Measurements from ENCODE around the gene ACIN1.

The ACIN1 gene

DNA sequence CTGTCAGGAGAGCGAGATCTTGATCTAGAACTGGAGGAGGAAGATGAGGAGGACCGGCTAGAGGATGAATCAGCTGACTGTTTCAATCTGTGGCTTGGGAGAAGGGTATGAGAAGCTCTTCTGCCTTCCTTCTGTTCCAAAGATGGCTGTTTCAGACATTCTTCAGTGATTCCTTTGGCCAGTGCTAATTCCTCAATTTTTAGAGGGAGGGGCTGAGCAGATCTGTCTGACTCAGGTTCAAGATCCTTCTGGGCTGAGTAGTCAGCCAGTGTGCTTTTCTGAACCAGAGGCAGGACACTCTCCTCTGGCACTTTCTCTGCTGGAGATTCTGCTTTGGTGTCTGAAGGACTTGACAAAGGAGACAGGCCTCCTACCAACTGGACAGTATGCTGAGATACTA lies 15.2 kb downstream of the ACIN1 start:
- DNase-seq (ENCODE audit: low spot score): no peak

DNA sequence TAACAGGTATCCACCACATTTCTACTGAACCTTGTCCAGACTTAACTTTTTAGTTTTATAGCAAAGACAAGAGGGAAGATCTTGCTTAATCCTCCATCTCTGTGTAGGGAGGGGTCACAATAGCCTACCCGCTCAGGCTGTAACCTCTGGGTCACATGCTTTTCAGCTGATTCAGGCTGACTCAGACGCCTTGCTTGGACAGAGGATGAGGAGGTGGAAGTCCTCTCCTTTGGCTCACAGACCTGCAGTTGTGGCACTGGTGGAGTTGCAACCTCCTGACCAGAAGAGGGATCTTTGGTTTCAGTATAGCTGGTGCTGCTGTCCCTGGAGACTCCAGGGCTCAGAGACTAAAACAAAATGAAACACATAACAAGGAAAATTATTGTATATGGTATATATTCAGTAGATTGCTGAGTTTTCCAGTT lies 16.2 kb downstream of the ACIN1 start:
- no peak for DNase-seq (ENCODE audit: low spot score)

DNA sequence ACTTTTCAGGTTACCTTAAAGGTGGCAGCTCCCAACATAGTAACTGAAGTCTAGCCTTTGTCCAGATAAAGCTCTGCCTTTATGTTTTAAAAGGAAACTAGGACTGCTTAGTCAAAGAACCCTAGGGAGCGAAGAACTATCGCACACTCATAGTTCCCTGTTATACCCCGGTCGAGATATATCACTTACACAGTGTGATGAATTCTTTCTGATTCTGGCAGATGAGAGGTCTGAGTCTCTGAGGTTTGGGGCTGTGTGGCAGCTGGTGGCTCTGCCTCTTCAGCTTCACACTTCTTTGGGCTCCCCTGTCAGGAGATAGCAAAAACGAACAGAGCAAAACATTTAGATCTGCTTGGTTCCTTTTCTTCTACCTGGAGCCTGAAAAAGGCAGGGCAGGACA lies 17.0 kb downstream of the ACIN1 start:
- DNase-seq (ENCODE audit: low spot score): no peak

DNA sequence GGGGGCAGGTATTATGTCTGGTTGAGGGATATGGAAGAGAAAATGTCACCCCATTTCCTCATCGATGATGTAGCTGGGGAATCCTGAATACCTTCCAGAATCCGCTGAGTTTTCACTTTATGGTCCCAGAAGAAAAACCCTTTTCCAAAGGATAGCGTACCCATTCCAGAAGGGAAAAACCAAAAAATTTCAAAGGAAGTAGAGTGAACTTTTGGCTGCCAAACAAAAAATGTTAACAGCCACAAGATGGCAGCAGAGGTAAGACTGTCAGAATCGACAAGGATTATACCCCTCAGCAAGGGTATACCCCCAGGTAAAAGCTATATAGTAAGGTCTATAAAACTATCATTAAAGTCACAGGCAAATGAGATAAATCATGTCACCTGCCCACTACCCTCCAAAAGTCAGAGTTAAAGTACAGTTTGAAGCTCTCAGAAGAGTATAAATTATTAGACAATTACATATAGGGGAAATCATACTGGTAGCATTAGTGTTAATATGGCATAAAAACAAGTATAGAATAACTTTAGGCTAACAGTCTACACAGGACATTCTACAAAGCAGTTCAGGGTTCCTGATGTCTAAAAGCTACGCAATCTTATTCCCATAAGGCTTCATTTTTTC lies 18.0 kb downstream of the ACIN1 start:
- DNase-seq (ENCODE audit: low spot score): peak; percentile 33

- no peak for DNase-seq (ENCODE audit: low spot score)
These were observed 20.0 kb downstream of the ACIN1 start for GRCh38 chr14:23074906-23075305.

- DNase-seq (ENCODE audit: low spot score): no peak
These were observed 22.9 kb downstream of the ACIN1 start for GRCh38 chr14:23071921-23072539.

DNA sequence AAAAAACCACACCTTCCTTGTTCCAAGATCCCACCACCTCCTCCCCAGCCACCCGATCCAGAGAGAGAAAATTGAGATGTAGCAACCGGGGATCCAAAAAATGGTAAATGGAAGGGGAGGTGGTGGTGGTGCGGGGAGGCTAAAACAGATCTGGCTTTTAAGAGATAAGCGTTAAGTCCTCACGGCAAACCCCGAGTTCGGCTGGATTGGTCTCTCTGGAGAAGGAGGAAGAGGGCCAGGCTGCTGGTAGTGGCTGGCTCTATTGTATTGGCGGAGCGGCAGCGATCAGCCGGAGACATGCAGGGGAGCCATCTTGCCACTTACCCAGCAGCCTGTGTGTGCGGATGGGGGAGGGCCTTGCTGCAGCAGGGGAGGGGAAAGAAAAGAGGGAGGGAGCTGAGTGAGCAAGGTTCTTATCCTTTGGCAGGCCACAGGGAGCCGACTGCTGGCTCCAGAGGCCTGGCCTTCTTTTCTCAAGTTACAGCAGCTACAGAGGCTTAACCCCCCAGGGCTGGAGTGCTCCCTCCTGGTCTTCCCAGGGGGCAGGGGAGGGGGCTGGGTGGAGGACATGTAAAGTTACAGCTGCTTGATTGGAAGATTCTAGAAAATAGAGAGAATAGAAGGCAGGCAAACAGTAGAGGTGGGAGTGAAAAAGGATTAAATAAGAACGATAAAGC lies 23.6 kb downstream of the ACIN1 start:
- DNase-seq (ENCODE audit: low spot score): peak; percentile 88

DNA sequence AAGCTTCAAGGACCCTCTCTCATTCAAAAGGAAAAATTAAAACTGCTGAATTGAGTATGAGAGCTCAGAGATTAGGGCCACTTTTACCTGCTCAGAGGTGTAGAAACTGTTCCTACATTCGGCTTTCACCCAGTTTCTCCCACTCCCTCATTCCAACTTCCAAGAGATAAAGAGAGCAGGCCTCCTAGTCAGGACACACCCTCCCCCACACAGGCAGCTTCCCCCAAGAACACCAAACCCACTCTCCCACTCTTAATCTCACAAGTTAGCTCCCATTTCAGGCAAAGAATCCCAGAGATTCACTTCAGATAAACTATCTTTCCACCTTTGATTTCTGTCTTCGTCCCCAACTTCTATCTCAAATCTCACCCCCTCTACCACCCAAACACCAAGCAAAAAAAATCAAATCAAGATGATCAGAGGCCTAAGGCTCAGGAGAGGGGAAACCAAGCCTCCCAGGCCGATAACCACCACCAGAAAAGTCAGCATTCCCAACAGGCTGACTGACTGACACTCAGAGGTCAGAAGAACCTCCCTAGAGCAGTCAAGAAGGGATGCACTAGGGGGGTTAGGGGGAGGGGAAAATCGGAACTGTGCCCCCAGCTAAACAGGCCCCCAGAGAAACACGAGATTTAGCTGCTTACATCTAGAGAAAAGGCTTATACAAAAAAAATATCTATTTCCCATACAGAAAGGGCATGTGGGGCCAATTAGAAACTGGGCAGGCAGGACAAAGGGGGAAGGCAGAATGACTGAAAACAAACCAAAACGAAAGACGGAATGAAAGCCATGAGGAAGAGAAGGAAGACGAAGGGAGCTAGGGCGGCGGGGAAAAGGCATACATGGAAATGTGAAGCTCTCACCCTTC lies 24.4 kb downstream of the ACIN1 start:
- DNase-seq (ENCODE audit: low spot score): no peak

DNA sequence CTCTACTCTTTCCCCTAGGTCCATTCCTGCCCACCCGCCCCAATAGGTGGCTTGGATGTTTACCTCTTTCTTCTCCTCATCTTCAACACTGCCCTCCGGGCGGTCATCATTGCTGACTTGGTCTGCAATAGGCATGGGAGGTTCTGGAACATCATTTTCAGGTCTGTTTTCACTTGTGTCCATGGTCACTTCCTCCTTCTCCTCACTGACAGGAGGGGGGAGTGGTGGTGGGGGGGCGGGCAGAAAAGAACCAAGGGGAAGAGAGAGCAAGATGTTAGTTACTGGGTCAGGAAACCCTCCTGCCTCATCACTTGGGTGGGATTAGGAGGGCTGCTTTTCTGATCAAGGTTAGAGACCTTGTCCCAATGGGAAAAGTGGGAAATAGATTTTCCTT lies 25.5 kb downstream of the ACIN1 start:
- no peak for DNase-seq (ENCODE audit: low spot score)

GRCh38 chr14:23068789-23069412 lies 26.0 kb downstream of the ACIN1 start:
- DNase-seq (ENCODE audit: low spot score): peak; percentile 87

DNA sequence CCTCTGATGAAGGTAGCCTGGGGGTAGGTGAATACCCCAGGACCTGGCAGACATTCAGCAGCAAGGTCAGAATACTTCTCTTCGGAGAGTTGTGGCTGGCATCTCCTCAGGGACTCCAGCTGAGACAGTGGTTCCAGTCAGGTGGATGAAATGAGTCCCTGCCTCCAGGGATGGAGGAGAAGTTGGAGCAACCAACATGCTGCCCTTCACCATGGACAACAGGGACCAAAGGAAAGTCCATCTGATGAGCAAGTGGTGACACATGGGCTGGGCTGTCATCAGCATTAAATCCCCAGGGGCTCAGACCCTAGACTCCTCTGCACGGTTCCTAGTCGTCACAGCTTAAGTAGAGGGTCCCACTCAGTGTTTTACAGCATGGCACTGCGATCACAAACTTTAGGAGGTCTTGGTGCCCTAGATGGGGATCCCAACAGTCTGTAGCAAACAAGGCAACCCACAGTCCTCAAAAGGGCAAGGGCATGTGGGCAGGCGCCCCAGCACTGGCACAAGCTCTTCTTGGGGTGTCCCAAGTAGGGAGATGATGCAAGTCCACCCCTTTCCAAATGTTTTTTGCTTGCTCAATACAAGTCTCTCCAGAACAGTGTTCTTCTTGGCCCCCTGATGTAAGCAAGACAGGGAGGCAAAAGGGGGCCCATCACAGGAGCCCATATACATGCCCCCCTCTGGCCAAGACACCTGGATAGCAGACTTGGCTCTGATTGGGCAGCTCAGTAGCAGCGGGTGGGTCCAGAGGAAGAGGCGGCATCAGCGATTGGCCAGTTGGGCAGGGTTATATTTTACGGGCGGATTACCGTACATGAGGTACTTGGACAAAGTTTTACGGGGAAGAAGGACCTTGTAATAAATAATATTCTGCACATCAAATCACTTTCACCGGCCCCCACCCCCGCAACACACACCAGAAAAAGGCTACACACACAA lies 26.8 kb downstream of the ACIN1 start:
- no peak for DNase-seq (ENCODE audit: low spot score)

DNA sequence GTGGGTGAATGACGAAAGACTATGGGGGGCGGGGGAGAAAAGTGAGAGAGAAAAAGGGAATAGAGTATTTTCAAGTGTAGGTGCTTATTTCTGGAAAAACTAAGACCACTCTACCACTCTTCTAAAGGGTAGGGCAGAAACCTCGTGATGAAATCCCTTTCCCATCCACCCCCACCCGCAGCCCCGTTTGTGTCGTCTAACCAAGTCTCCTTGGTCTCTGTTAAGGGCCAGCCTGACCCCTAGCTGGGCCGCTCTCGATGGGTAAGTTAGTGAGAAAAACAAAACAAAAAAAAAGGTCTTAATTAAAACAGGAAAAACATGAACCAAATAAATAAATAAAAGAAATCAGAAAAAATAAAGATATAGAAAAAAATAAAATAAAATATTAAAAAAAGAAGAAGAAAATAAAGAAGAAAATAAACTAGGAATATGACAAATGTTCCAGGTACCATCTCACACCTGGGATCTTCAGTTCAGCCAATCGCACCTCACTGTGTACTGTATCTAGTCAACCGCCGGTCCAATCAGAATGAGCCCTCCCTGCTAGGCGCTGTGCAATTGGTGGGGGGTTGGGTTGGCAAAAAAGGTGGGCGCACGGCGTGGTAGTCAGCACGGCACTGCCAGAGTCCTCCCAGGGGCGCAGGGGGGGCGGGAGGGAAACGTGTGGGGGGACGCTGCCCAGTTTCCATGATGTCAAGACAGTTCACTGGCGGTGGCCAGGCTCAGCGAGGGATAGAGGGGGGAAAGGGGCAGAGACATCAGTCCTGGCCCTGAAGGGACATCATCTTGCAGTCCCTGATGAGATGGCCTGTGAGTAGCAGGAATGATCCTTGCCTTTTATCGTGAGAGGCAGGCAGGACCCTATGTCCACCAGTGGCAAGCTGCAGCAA lies 27.8 kb downstream of the ACIN1 start:
- no peak for DNase-seq (ENCODE audit: low spot score)

GRCh38 chr14:23066368-23066767 lies 28.6 kb downstream of the ACIN1 start:
- DNase-seq (ENCODE audit: low spot score): no peak

DNA sequence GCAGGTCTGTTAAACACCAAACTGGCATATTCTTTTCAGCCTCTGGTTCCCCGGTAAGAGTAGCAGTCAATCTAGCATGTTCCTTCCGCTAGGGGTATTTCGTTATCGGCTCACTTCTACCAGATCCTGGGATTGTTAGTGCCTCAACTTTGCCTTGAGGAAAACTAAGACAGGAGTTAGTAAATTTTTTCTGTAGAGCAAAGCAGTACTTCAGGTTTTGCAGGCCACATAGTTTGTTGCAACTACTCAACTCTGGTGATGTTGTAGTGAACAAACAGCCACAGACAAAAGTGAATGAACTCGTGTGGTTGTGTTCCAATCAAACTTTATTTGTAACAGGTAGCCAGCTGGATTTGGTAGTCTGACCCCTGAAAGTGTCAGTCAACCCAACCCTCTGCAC lies 31.3 kb downstream of the ACIN1 start:
- no peak for DNase-seq (ENCODE audit: low spot score)

GRCh38 chr14:23062002-23062401 lies 32.9 kb downstream of the ACIN1 start:
- DNase-seq (ENCODE audit: low spot score): no peak

- DNase-seq (ENCODE audit: low spot score): no peak
These were observed 34.2 kb downstream of the ACIN1 start for GRCh38 chr14:23060536-23061260.

DNA sequence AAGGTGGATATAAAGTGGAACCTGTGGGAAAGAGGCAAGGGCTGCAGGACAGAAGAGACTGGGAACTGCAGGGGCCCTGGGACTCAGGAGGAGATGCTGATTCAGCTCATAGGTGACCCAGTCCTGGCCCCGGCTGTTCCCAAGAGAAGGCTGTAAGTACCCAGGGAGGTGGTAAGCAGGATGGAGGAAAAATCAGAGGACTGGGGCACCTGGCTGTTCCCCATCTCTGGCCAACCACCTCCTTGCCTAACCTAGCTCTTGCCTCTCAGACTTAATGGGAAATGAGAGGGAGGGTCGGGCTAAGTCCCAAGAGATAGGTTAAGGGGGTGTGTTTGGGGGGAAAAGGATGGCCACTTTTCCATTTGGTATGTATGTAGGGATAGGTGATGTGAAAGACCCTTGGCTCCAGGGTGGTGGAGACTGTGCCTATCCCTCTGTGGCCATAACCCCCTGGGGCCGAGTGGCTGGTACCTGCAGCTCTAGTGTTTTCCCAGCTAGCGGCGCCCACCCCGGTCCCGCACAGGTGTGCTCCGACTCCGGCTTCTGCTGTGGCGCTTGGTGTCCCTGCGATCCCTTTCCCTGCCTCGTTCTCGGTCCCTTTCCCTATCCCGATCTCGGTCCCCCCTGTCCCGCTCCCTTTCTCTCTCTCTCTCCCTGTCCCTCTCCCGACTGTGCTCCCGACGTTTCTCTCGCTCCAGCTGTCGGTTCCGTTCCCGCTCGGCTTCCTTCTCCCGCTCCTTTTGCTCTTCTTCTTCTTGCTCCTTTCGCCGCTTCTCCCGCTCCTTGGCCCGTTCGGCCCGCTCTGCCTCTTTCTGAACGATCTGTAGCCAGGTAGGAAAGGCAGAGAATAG lies 36.1 kb downstream of the ACIN1 start:
- no peak for DNase-seq (ENCODE audit: low spot score)

Measured in activated CD4-positive, alpha-beta T cell treated with anti-CD3 and anti-CD28 coated beads, Interleukin-2, Interleukin-4, amounts not matched to agents 100 ng/mL and 50 ng/mL, durations not matched to agents 16 hours and 8 hours (primary cell).